GM10847 (cell line): ENCODE data around the gene LHCGR.

Experiments used
- POLR2A ChIP-seq: IDR thresholded peaks from 2 replicates; pipeline ENCODE4 v1.6.1; 2011; ENCODE audit not compliant: insufficient read length; ENCODE audit errors: extremely low read depth

LHCGR gene

GRCh38 chr2:48693645-48694044, 61.9 kb downstream of the LHCGR start:
- no peak for TF ChIP-seq POLR2A

- no peak for TF ChIP-seq POLR2A
Measured at GRCh38 chr2:48693066-48693465, 62.5 kb downstream of the LHCGR start.

- no peak for TF ChIP-seq POLR2A
Measured at GRCh38 chr2:48691935-48692691, 63.4 kb downstream of the LHCGR start.

- no peak for TF ChIP-seq POLR2A
Measured at GRCh38 chr2:48685126-48685525, 70.4 kb downstream of the LHCGR start.

GRCh38 chr2:48677450-48677849, 78.1 kb downstream of the LHCGR start:
- TF ChIP-seq POLR2A: no peak

GRCh38 chr2:48674933-48675332, 80.6 kb downstream of the LHCGR start:
- no peak for TF ChIP-seq POLR2A

- TF ChIP-seq POLR2A: no peak
Measured at GRCh38 chr2:48673581-48673980, 81.9 kb downstream of the LHCGR start.

- no peak for TF ChIP-seq POLR2A
Measured at GRCh38 chr2:48668992-48669391, 86.5 kb downstream of the LHCGR start.

- TF ChIP-seq POLR2A: no peak
Measured at GRCh38 chr2:48651158-48651790, 104.2 kb downstream of the LHCGR start.

- no peak for TF ChIP-seq POLR2A
Measured at GRCh38 chr2:48638261-48638660, 117.3 kb downstream of the LHCGR start.
